Measurements from ENCODE around the gene PFDN6.

Gene PFDN6

GRCh38 chr6:33295621-33296369, 6.4 kb downstream of the PFDN6 start:
- no peak for DNase-seq (ENCODE audit: low read depth, low spot score)

GRCh38 chr6:33296797-33297405, 7.5 kb downstream of the PFDN6 start:
- DNase-seq (ENCODE audit: low read depth, low spot score): no peak

GRCh38 chr6:33297406-33297955, 8.1 kb downstream of the PFDN6 start:
- no peak for DNase-seq (ENCODE audit: low read depth, low spot score)

GRCh38 chr6:33297956-33298772, 8.8 kb downstream of the PFDN6 start:
- DNase-seq (ENCODE audit: low read depth, low spot score): no peak

GRCh38 chr6:33298773-33299236, 9.4 kb downstream of the PFDN6 start, which contains the start of gene RGL2:
TSS of gene RGL2 (minus strand) at chr6:33298942. CDS start at chr6:33298610, 332 bp downstream.
- DNase-seq (ENCODE audit: low read depth, low spot score): no peak

GRCh38 chr6:33299237-33299944, 10.0 kb downstream of the PFDN6 start:
- peak; percentile 77 for DNase-seq (ENCODE audit: low read depth, low spot score)

GRCh38 chr6:33301877-33302276, 12.5 kb downstream of the PFDN6 start:
- no peak for DNase-seq (ENCODE audit: low read depth, low spot score)

GRCh38 chr6:33304216-33304615, 14.8 kb downstream of the PFDN6 start:
- no peak for DNase-seq (ENCODE audit: low read depth, low spot score)

GRCh38 chr6:33305052-33305451, 15.7 kb downstream of the PFDN6 start:
- DNase-seq (ENCODE audit: low read depth, low spot score): no peak

GRCh38 chr6:33306356-33306755, 17.0 kb downstream of the PFDN6 start:
- no peak for DNase-seq (ENCODE audit: low read depth, low spot score)

- peak; percentile 71 for DNase-seq (ENCODE audit: low read depth, low spot score)
Measured at GRCh38 chr6:33312361-33313104, 23.1 kb downstream of the PFDN6 start.

- DNase-seq (ENCODE audit: low read depth, low spot score): no peak
Measured at GRCh38 chr6:33313105-33313708, 23.8 kb downstream of the PFDN6 start.

GRCh38 chr6:33313709-33314514, 24.5 kb downstream of the PFDN6 start, which contains the start of gene TAPBP:
TSS of gene TAPBP (minus strand) at chr6:33314078. CDS start at chr6:33314041, 37 bp downstream.
- DNase-seq (ENCODE audit: low read depth, low spot score): peak; percentile 72

GRCh38 chr6:33314515-33314942, 25.1 kb downstream of the PFDN6 start:
- DNase-seq (ENCODE audit: low read depth, low spot score): peak; percentile 14

GRCh38 chr6:33314943-33315792, 25.8 kb downstream of the PFDN6 start:
- DNase-seq (ENCODE audit: low read depth, low spot score): no peak

- no peak for DNase-seq (ENCODE audit: low read depth, low spot score)
Measured at GRCh38 chr6:33315793-33316602, 26.6 kb downstream of the PFDN6 start.
